Thyroid gland (tissue), 4 donors: ENCODE measurements around the gene TOP1. TPM values are rescaled to one million over a fixed set of nuclear protein-coding genes. Genes with fewer than 3 reads are reported as not detected.
"Not testable (repeated sequence)": the region's sequence is repeated elsewhere in the genome, so short reads cannot be mapped to it uniquely, and the experiment has no call there.

Source experiments
- DNase-seq, 2 donors: peaks; one replicate each; pipeline ENCODE4 v3.0.0-alpha.2; 2019
- H3K27ac ChIP-seq, 3 donors: fragments of 200-600 bp; sonication (generic); 1 replicate in 2 of 3; 2 replicates in 1 of 3; pipeline ENCODE4 v1.5.1; 2016 to 2019; ENCODE audit warnings: mild to moderate bottlenecking in 1 of 3, moderate library complexity in 1 of 3
- H3K27me3 ChIP-seq: fragments of 200-600 bp; sonication (generic); one replicate; pipeline ENCODE4 v1.5.1; 2019
- H3K36me3 ChIP-seq, 2 donors: fragments of 200-600 bp; sonication (generic); one replicate each; pipeline ENCODE4 v1.5.1; 2016 to 2019
- H3K4me1 ChIP-seq, 2 donors: fragments of 200-600 bp; sonication (generic); one replicate each; pipeline ENCODE4 v1.5.1; 2017 to 2019
- H3K4me3 ChIP-seq, 3 donors: fragments of 200-600 bp; sonication (generic); replicated peaks in 1 of 3; 1 replicate in 2 of 3; 2 replicates in 1 of 3; pipeline ENCODE4 v1.5.1; 2016; ENCODE audit warnings: mild to moderate bottlenecking in 1 of 3
- H3K9me3 ChIP-seq: fragments of 200-600 bp; sonication (generic); one replicate; pipeline ENCODE4 v1.5.1; 2017
- CTCF ChIP-seq, 6 experiments: fragments of 200-600 bp in 3 of 6; fragments of 450-650 bp in 3 of 6; sonication (generic) in 3 of 6; IDR thresholded peaks; one replicate each; pipeline ENCODE4 v1.5.1; 2016 to 2019; ENCODE audit warnings: antibody characterized with exemption in 6 of 6, mild to moderate bottlenecking in 2 of 6, inconsistent platforms in 1 of 6, moderate library complexity in 1 of 6
- POLR2A ChIP-seq, 2 donors: fragments of 450-650 bp; IDR thresholded peaks; one replicate each; pipeline ENCODE4 v1.6.1; 2017; ENCODE audit warnings: antibody characterized with exemption in 2 of 2, mild to moderate bottlenecking in 2 of 2, moderate library complexity in 1 of 2
- WGBS, 2 donors: methylation state at CpG; one replicate each; pipeline ENCODE4 v1.1.5; 2017; 5-methylcytosine and 5-hydroxymethylcytosine counted together
- intact Hi-C: fragments of 100-400 bp; cut with DNase I; formaldehyde crosslinking; loops from one replicate; pipeline ENCODE4 v1.15.1; 2023
- total RNA-seq, 4 donors: library from RNA; depleted of rRNA; stranded (reverse); fragments of >200 nt; gene quantifications; one replicate each; pipeline ENCODE4 v1.2.3, GENCODE V29; 2016

TOP1 gene
- total RNA-seq, 4 donors from 2014 or later, result 31.3 to 46.3 (median 41.4) TPM

GRCh38 chr20:41125530-41126457 lies 97.2 kb downstream of the TOP1 start:
- intact Hi-C loops, result no loop called here
- TF ChIP-seq POLR2A (IDR thresholded peaks at IDR 0.05) (no peak), CTCF (IDR thresholded peaks at IDR 0.05) (no peak)
- Histone ChIP-seq H3K9me3 (no peaks in the 10 kb centered on the region), H3K27me3 (no peaks in the 10 kb centered on the region), H3K27ac (no peak overlapping the region), H3K4me3 (no peak overlapping the region), H3K4me1 (no peaks in the 10 kb centered on the region), H3K36me3 (peaks cover 34 to 41% of the 10 kb centered on the region in 2 donors)
- DNase-seq, result no peak
- 87 to 89% methylated on average over 6 of the region's 6 CpGs for WGBS, 2 donors

GRCh38 chr20:41126719-41127118 lies 98.1 kb downstream of the TOP1 start:
- H3K27ac ChIP-seq, result no peak overlapping the region
- DNase-seq, result no peak
- intact Hi-C loops, result no loop called here
- TF ChIP-seq POLR2A (IDR thresholded peaks at IDR 0.05) (no peak), CTCF (IDR thresholded peaks at IDR 0.05) (no peak)
- H3K9me3 ChIP-seq, result no peaks in the 10 kb centered on the region
- WGBS, 2 donors, result 94 to 98% methylated on average over 3 of the region's 3 CpGs
- no peaks in the 10 kb centered on the region for H3K4me1 ChIP-seq
- H3K27me3 ChIP-seq, result no peaks in the 10 kb centered on the region
- H3K36me3 ChIP-seq, result peaks cover 26 to 34% of the 10 kb centered on the region in 2 donors
- H3K4me3 ChIP-seq, result no peak overlapping the region

- H3K4me1 ChIP-seq, intact Hi-C loops, H3K4me3 ChIP-seq, H3K27me3 ChIP-seq, H3K9me3 ChIP-seq, DNase-seq, H3K27ac ChIP-seq: not testable (repeated sequence)
- 88 to 100% methylated on average over 1 of the region's 3 CpGs for WGBS, 2 donors
- H3K36me3 ChIP-seq, result peaks cover 10 to 18% of the 10 kb centered on the region in 2 donors
Measured at GRCh38 chr20:41128317-41128716, 99.7 kb downstream of the TOP1 start.

GRCh38 chr20:41131594-41132387 lies 103.2 kb downstream of the TOP1 start:
- no peak for DNase-seq
- intact Hi-C loops, result no loop called here
- 65 to 80% methylated on average over 5 of the region's 5 CpGs for WGBS, 2 donors

GRCh38 chr20:41132388-41132775 lies 103.8 kb downstream of the TOP1 start:
- H3K27ac ChIP-seq, intact Hi-C loops, H3K27me3 ChIP-seq, H3K9me3 ChIP-seq, H3K36me3 ChIP-seq, H3K4me1 ChIP-seq, H3K4me3 ChIP-seq, DNase-seq: not testable (repeated sequence)
- 90% methylated on average over 9 of the region's 9 CpGs for WGBS, 2 donors

More at GRCh38 chr20:41131594-41132387, 103.2 kb downstream of the TOP1 start:
- Histone ChIP-seq H3K4me3 (no peak overlapping the region), H3K4me1 (peaks cover 6% of the 10 kb centered on the region in 2 donors), H3K27ac (no peak overlapping the region), H3K36me3 (no peaks in the 10 kb centered on the region), H3K9me3 (no peaks in the 10 kb centered on the region), H3K27me3 (no peaks in the 10 kb centered on the region)
- TF ChIP-seq POLR2A (IDR thresholded peaks at IDR 0.05) (no peak), CTCF (IDR thresholded peaks at IDR 0.05) (no peak)
